WTC11 (cell line): Measurements from ENCODE around the gene SORL1. TPM values are rescaled to one million over a fixed set of nuclear protein-coding genes. Genes with fewer than 3 reads are reported as not detected.

ENCODE experiments used
- ATAC-seq: fragments of 200-7000 bp; cut with Tn5 transposase; 2 replicates; pipeline ENCODE4 v1.10.0; 2021; ENCODE audit warnings: mild to moderate bottlenecking, moderate library complexity
- CTCF ChIA-PET: fragments of 300-600 bp; sonication (Branson Sonifier 250); formaldehyde crosslinking; loops from one replicate; lab custom pipeline; 2021; ENCODE audit warnings: antibody characterized with exemption; lab: Charles Lee
- POLR2A ChIA-PET: fragments of 350-600 bp; sonication (Branson Sonifier 250); formaldehyde crosslinking; loops from one replicate; lab custom pipeline; 2021; ENCODE audit warnings: antibody characterized with exemption; lab: Charles Lee
- DNase-seq: peaks from one replicate; pipeline ENCODE4 v3.0.0; 2021; ENCODE audit warnings: low spot score
- H3K27ac Mint-ChIP-seq: 2 replicates; pipeline ENCODE4 v1.8.0; 2021; ENCODE audit warnings: mixed read lengths
- H3K27me3 Mint-ChIP-seq: 2 replicates; pipeline ENCODE4 v1.8.0; 2021; ENCODE audit warnings: low read depth, mild to moderate bottlenecking, moderate library complexity, mixed read lengths
- H3K36me3 Mint-ChIP-seq: 2 replicates; pipeline ENCODE4 v1.8.0; 2021; ENCODE audit warnings: mixed read lengths
- H3K4me1 Mint-ChIP-seq: 2 replicates; pipeline ENCODE4 v1.8.0; 2022; ENCODE audit warnings: mixed read lengths
- H3K4me3 Mint-ChIP-seq: 2 replicates; pipeline ENCODE4 v1.8.0; 2021; ENCODE audit warnings: mild to moderate bottlenecking, moderate library complexity, mixed read lengths
- H3K9me3 Mint-ChIP-seq: 2 replicates; pipeline ENCODE4 v1.8.0; 2021; ENCODE audit warnings: mixed read lengths
- FOXP1 ChIP-seq: sonication (generic); formaldehyde crosslinking; IDR thresholded peaks from 2 replicates; pipeline ENCODE4 v1.8.0; 2022; ENCODE audit warnings: missing genetic modification reagents, mild to moderate bottlenecking, moderate library complexity, borderline replicate concordance
- GTF2I ChIP-seq: fragments of 250-450 bp; sonication (Bioruptor Pico); conservative IDR thresholded peaks from 2 replicates; pipeline ENCODE4 v1.4.0; 2021; ENCODE audit warnings: mild to moderate bottlenecking
- HMGA2 ChIP-seq: fragments of 250-450 bp; sonication (Bioruptor Pico); IDR thresholded peaks from 2 replicates; pipeline ENCODE4 v1.4.0; 2021; ENCODE audit warnings: mild to moderate bottlenecking, moderate library complexity
- NFE2L1 ChIP-seq: sonication (generic); formaldehyde crosslinking; IDR thresholded peaks from 2 replicates; pipeline ENCODE4 v1.8.1; 2023; ENCODE audit warnings: missing genetic modification reagents
- NR1H2 ChIP-seq: sonication (generic); formaldehyde crosslinking; IDR thresholded peaks from 2 replicates; pipeline ENCODE4 v1.9.0; 2021; ENCODE audit warnings: mild to moderate bottlenecking, moderate library complexity, missing genetic modification reagents
- NR3C1 ChIP-seq: sonication (generic); formaldehyde crosslinking; conservative IDR thresholded peaks from 2 replicates; pipeline ENCODE4 v1.8.1; 2023; ENCODE audit warnings: low read depth, mild to moderate bottlenecking, missing genetic modification reagents
- ZNF416 ChIP-seq: fragments of 250-450 bp; sonication (Bioruptor Pico); IDR thresholded peaks from 2 replicates; pipeline ENCODE4 v1.9.0; 2021; ENCODE audit warnings: mild to moderate bottlenecking, inconsistent platforms
- total RNA-seq: library from RNA; stranded (reverse); gene quantifications from 3 replicates; pipeline ENCODE4 v1.2.3, GENCODE V29; 2021
- TF ChIP-seq, protein P1 (sequence below): sonication (generic); formaldehyde crosslinking; IDR thresholded peaks from 2 replicates; pipeline ENCODE4 v1.8.0; 2023; ENCODE audit warnings: missing genetic modification reagents
- TF ChIP-seq, protein P2 (sequence below): sonication (generic); formaldehyde crosslinking; IDR thresholded peaks from 2 replicates; pipeline ENCODE4 v1.8.1; 2022; ENCODE audit warnings: low read depth, missing genetic modification reagents, borderline replicate concordance
- TF ChIP-seq, protein P3 (sequence below): sonication (generic); formaldehyde crosslinking; IDR thresholded peaks from 2 replicates; pipeline ENCODE4 v1.8.1; 2023; ENCODE audit warnings: mild to moderate bottlenecking, missing genetic modification reagents, moderate library complexity
- TF ChIP-seq, protein P4 (sequence below): sonication (generic); formaldehyde crosslinking; IDR thresholded peaks from 2 replicates; pipeline ENCODE4 v1.8.1; 2023; ENCODE audit warnings: mild to moderate bottlenecking, missing genetic modification reagents, borderline replicate concordance
- TF ChIP-seq, protein P5 (sequence below): sonication (generic); formaldehyde crosslinking; IDR thresholded peaks from 2 replicates; pipeline ENCODE4 v1.8.1; 2022; ENCODE audit warnings: low read depth, mild to moderate bottlenecking, moderate library complexity, missing genetic modification reagents, borderline replicate concordance
- TF ChIP-seq, protein P6 (sequence below): sonication (generic); formaldehyde crosslinking; IDR thresholded peaks from 2 replicates; pipeline ENCODE4 v1.8.0; 2022; ENCODE audit warnings: mild to moderate bottlenecking, missing genetic modification reagents
- TF ChIP-seq, protein P7 (sequence below): sonication (generic); formaldehyde crosslinking; IDR thresholded peaks from 2 replicates; pipeline ENCODE4 v1.8.1; 2022; ENCODE audit warnings: mild to moderate bottlenecking, moderate library complexity, missing genetic modification reagents
- TF ChIP-seq, protein P8 (sequence below): fragments of 250-450 bp; sonication (Bioruptor Pico); IDR thresholded peaks from 2 replicates; pipeline ENCODE4 v1.8.0; 2021; ENCODE audit warnings: mild to moderate bottlenecking
- TF ChIP-seq, protein P9 (sequence below): sonication (generic); formaldehyde crosslinking; IDR thresholded peaks from 2 replicates; pipeline ENCODE4 v1.8.0; 2022; ENCODE audit warnings: mild to moderate bottlenecking, missing genetic modification reagents
- TF ChIP-seq, protein P10 (sequence below): sonication (generic); formaldehyde crosslinking; IDR thresholded peaks from 2 replicates; pipeline ENCODE4 v1.8.0; 2022; ENCODE audit warnings: mild to moderate bottlenecking, missing genetic modification reagents

SORL1 gene
- total RNA-seq, 1 experiment from 2014 or later: 87.1 TPM

DNA sequence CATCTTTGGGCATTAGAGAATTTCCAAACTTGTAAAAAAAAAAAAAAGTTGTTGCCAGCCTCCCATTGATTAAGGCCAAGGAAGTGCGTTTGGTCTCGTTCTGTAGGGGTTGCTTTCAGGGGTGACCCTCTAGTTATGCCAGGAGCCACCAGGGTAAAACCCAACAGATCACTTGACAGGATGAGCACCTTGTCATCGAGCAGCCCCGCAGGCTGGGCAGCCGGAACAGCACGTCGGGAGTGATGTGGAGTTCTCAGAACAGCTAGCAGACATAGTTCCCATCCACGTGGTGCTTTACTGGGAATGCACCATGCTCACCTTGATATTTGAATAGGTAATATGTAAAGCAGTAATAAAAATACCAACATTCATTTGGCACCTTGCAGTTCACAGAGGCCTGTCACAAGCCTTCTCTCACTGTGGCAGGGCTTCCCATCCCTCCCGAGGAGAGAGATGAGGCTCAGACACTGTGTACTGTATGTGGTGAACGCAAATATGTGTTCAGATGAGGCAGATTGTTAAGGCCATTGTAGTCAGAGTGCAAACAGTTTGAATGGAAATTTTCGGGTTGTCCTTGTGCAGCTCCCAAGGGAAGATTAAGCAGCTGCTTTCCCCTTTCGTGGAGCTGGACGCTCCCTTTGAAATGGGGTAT is 71.6 kb downstream of the SORL1 start:
- TF ChIP-seq, protein P1, sequence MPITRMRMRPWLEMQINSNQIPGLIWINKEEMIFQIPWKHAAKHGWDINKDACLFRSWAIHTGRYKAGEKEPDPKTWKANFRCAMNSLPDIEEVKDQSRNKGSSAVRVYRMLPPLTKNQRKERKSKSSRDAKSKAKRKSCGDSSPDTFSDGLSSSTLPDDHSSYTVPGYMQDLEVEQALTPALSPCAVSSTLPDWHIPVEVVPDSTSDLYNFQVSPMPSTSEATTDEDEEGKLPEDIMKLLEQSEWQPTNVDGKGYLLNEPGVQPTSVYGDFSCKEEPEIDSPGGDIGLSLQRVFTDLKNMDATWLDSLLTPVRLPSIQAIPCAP (CRISPR knock-in tag): no peak
- TF ChIP-seq NFE2L1 (CRISPR knock-in tag): no peak
- TF ChIP-seq, protein P2, sequence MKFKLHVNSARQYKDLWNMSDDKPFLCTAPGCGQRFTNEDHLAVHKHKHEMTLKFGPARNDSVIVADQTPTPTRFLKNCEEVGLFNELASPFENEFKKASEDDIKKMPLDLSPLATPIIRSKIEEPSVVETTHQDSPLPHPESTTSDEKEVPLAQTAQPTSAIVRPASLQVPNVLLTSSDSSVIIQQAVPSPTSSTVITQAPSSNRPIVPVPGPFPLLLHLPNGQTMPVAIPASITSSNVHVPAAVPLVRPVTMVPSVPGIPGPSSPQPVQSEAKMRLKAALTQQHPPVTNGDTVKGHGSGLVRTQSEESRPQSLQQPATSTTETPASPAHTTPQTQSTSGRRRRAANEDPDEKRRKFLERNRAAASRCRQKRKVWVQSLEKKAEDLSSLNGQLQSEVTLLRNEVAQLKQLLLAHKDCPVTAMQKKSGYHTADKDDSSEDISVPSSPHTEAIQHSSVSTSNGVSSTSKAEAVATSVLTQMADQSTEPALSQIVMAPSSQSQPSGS (CRISPR knock-in tag): no peak
- TF ChIP-seq HMGA2 (CRISPR knock-in tag): no peak
- TF ChIP-seq, protein P3, sequence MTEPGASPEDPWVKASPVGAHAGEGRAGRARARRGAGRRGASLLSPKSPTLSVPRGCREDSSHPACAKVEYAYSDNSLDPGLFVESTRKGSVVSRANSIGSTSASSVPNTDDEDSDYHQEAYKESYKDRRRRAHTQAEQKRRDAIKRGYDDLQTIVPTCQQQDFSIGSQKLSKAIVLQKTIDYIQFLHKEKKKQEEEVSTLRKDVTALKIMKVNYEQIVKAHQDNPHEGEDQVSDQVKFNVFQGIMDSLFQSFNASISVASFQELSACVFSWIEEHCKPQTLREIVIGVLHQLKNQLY (CRISPR knock-in tag): no peak
- TF ChIP-seq, protein P4, sequence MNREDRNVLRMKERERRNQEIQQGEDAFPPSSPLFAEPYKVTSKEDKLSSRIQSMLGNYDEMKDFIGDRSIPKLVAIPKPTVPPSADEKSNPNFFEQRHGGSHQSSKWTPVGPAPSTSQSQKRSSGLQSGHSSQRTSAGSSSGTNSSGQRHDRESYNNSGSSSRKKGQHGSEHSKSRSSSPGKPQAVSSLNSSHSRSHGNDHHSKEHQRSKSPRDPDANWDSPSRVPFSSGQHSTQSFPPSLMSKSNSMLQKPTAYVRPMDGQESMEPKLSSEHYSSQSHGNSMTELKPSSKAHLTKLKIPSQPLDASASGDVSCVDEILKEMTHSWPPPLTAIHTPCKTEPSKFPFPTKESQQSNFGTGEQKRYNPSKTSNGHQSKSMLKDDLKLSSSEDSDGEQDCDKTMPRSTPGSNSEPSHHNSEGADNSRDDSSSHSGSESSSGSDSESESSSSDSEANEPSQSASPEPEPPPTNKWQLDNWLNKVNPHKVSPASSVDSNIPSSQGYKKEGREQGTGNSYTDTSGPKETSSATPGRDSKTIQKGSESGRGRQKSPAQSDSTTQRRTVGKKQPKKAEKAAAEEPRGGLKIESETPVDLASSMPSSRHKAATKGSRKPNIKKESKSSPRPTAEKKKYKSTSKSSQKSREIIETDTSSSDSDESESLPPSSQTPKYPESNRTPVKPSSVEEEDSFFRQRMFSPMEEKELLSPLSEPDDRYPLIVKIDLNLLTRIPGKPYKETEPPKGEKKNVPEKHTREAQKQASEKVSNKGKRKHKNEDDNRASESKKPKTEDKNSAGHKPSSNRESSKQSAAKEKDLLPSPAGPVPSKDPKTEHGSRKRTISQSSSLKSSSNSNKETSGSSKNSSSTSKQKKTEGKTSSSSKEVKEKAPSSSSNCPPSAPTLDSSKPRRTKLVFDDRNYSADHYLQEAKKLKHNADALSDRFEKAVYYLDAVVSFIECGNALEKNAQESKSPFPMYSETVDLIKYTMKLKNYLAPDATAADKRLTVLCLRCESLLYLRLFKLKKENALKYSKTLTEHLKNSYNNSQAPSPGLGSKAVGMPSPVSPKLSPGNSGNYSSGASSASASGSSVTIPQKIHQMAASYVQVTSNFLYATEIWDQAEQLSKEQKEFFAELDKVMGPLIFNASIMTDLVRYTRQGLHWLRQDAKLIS (CRISPR knock-in tag): no peak
- TF ChIP-seq, protein P5, sequence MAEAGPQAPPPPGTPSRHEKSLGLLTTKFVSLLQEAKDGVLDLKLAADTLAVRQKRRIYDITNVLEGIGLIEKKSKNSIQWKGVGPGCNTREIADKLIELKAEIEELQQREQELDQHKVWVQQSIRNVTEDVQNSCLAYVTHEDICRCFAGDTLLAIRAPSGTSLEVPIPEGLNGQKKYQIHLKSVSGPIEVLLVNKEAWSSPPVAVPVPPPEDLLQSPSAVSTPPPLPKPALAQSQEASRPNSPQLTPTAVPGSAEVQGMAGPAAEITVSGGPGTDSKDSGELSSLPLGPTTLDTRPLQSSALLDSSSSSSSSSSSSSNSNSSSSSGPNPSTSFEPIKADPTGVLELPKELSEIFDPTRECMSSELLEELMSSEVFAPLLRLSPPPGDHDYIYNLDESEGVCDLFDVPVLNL (CRISPR knock-in tag): no peak
- TF ChIP-seq, protein P6, sequence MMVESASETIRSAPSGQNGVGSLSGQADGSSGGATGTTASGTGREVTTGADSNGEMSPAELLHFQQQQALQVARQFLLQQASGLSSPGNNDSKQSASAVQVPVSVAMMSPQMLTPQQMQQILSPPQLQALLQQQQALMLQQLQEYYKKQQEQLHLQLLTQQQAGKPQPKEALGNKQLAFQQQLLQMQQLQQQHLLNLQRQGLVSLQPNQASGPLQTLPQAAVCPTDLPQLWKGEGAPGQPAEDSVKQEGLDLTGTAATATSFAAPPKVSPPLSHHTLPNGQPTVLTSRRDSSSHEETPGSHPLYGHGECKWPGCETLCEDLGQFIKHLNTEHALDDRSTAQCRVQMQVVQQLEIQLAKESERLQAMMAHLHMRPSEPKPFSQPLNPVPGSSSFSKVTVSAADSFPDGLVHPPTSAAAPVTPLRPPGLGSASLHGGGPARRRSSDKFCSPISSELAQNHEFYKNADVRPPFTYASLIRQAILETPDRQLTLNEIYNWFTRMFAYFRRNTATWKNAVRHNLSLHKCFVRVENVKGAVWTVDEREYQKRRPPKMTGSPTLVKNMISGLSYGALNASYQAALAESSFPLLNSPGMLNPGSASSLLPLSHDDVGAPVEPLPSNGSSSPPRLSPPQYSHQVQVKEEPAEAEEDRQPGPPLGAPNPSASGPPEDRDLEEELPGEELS: no peak
- TF ChIP-seq NR3C1: no peak
- peaks cover 45% of the 10 kb centered on the region for H3K36me3 Mint-ChIP-seq
- ATAC-seq (no peak), DNase-seq (no peak)
- H3K9me3 Mint-ChIP-seq: peaks cover 11% of the 10 kb centered on the region
- no peak overlapping the region for H3K27ac Mint-ChIP-seq
- no peak overlapping the region for H3K4me3 Mint-ChIP-seq
- no peaks in the 10 kb centered on the region for H3K27me3 Mint-ChIP-seq
- ChIA-PET CTCF (interaction anchor here (0.6 kb wide), 1 partner anchor 19 kb away, joined by 3 read pairs; no protein-coding TSS in a partner anchor), POLR2A (no interaction called here)
- H3K4me1 Mint-ChIP-seq: no peaks in the 10 kb centered on the region

DNA sequence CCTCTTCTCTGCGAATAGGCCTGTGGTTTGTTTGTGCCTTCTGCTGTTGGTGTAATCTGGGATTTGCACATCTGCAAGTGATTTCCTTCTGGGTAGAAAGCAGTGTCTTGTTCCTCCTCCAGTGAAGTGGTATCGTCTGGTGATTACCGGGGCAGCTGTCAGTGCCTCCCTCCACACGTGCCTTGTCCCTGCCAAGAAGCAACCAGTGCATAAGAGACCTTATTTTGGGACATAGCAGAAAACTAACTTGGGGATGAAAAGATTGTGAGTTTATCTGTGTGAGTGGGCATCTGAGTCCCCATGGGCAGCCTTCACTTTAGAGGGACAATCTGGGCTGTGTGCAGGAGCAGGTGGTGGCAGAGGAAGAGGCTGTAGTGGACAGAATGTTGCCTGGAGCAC is 72.1 kb downstream of the SORL1 start:
- H3K9me3 Mint-ChIP-seq: peaks cover 15% of the 10 kb centered on the region
- H3K27ac Mint-ChIP-seq: no peak overlapping the region
- ATAC-seq (no peak), DNase-seq (no peak)
- H3K27me3 Mint-ChIP-seq: no peaks in the 10 kb centered on the region
- H3K4me1 Mint-ChIP-seq: no peaks in the 10 kb centered on the region
- H3K4me3 Mint-ChIP-seq: no peak overlapping the region
- ChIA-PET CTCF (no interaction called here), POLR2A (no interaction called here)
- no peak for TF ChIP-seq GTF2I (CRISPR knock-in tag)
- TF ChIP-seq, protein P7, sequence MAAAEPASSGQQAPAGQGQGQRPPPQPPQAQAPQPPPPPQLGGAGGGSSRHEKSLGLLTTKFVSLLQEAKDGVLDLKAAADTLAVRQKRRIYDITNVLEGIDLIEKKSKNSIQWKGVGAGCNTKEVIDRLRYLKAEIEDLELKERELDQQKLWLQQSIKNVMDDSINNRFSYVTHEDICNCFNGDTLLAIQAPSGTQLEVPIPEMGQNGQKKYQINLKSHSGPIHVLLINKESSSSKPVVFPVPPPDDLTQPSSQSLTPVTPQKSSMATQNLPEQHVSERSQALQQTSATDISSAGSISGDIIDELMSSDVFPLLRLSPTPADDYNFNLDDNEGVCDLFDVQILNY (CRISPR knock-in tag): no peak
- TF ChIP-seq, protein P8, sequence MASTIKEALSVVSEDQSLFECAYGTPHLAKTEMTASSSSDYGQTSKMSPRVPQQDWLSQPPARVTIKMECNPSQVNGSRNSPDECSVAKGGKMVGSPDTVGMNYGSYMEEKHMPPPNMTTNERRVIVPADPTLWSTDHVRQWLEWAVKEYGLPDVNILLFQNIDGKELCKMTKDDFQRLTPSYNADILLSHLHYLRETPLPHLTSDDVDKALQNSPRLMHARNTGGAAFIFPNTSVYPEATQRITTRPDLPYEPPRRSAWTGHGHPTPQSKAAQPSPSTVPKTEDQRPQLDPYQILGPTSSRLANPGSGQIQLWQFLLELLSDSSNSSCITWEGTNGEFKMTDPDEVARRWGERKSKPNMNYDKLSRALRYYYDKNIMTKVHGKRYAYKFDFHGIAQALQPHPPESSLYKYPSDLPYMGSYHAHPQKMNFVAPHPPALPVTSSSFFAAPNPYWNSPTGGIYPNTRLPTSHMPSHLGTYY (CRISPR knock-in tag): no peak
- TF ChIP-seq, protein P3 (CRISPR knock-in tag): no peak
- TF ChIP-seq, protein P9, sequence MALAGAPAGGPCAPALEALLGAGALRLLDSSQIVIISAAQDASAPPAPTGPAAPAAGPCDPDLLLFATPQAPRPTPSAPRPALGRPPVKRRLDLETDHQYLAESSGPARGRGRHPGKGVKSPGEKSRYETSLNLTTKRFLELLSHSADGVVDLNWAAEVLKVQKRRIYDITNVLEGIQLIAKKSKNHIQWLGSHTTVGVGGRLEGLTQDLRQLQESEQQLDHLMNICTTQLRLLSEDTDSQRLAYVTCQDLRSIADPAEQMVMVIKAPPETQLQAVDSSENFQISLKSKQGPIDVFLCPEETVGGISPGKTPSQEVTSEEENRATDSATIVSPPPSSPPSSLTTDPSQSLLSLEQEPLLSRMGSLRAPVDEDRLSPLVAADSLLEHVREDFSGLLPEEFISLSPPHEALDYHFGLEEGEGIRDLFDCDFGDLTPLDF: no peak
- TF ChIP-seq, protein P10, sequence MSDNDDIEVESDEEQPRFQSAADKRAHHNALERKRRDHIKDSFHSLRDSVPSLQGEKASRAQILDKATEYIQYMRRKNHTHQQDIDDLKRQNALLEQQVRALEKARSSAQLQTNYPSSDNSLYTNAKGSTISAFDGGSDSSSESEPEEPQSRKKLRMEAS: no peak
- no peak for TF ChIP-seq FOXP1
- TF ChIP-seq ZNF416: no peak
- no peak for TF ChIP-seq NR1H2 (CRISPR knock-in tag)
- peaks cover 50% of the 10 kb centered on the region for H3K36me3 Mint-ChIP-seq
